BE2C (cell line): ENCODE measurements around the gene ANK3.

Experiments used
- DNase-seq: peaks from one replicate; pipeline ENCODE4 v3.0.0-alpha.2; 2020
- H3K27me3 ChIP-seq: fragments of 250-450 bp; sonication (Bioruptor Pico); 2 replicates; pipeline ENCODE4 v1.5.1; 2020; ENCODE audit warnings: mild to moderate bottlenecking
- H3K36me3 ChIP-seq: fragments of 250-450 bp; sonication (Bioruptor Pico); 2 replicates; pipeline ENCODE4 v1.5.1; 2020; ENCODE audit warnings: mild to moderate bottlenecking
- H3K4me1 ChIP-seq: fragments of 250-450 bp; sonication (Bioruptor Pico); 2 replicates; pipeline ENCODE4 v1.5.1; 2020
- H3K4me3 ChIP-seq: 2 replicates; pipeline ENCODE4 v1.5.1; 2011; ENCODE audit warnings: low read depth, low read length
- H3K9me3 ChIP-seq: fragments of 250-450 bp; sonication (Bioruptor Pico); 2 replicates; pipeline ENCODE4 v1.5.1; 2020
- CTCF ChIP-seq: IDR thresholded peaks from 2 replicates; pipeline ENCODE4 v1.5.1; 2012; ENCODE audit warnings: mild to moderate bottlenecking, low read depth, low read length

Gene ANK3

GRCh38 chr10:60044242-60044641 is 345.4 kb downstream of the ANK3 start:
- TF ChIP-seq CTCF = no peak
- no peaks in the 10 kb centered on the region for H3K36me3 ChIP-seq
- no peaks in the 10 kb centered on the region for H3K4me1 ChIP-seq

GRCh38 chr10:60043561-60044241 is 346.0 kb downstream of the ANK3 start:
- TF ChIP-seq CTCF = no peak
- no peak overlapping the region for H3K4me3 ChIP-seq
- no peaks in the 10 kb centered on the region for H3K9me3 ChIP-seq
- no peaks in the 10 kb centered on the region for H3K27me3 ChIP-seq
- H3K36me3 ChIP-seq = no peaks in the 10 kb centered on the region
- no peak for DNase-seq
- no peaks in the 10 kb centered on the region for H3K4me1 ChIP-seq

More at GRCh38 chr10:60044242-60044641, 345.4 kb downstream of the ANK3 start:
- no peak overlapping the region for H3K4me3 ChIP-seq
- H3K27me3 ChIP-seq = no peaks in the 10 kb centered on the region
- DNase-seq = no peak
- no peaks in the 10 kb centered on the region for H3K9me3 ChIP-seq

- DNase-seq = no peak
- no peaks in the 10 kb centered on the region for H3K36me3 ChIP-seq
- no peak for TF ChIP-seq CTCF
- H3K4me3 ChIP-seq = no peak overlapping the region
- H3K27me3 ChIP-seq = no peaks in the 10 kb centered on the region
- H3K4me1 ChIP-seq = no peaks in the 10 kb centered on the region
- no peaks in the 10 kb centered on the region for H3K9me3 ChIP-seq
Observed at GRCh38 chr10:60042914-60043313, 346.8 kb downstream of the ANK3 start.

- DNase-seq = no peak
- Histone ChIP-seq H3K9me3 (no peaks in the 10 kb centered on the region), H3K36me3 (no peaks in the 10 kb centered on the region), H3K4me1 (no peaks in the 10 kb centered on the region), H3K27me3 (no peaks in the 10 kb centered on the region), H3K4me3 (no peak overlapping the region)
- no peak for TF ChIP-seq CTCF
Observed at GRCh38 chr10:60042262-60042661, 347.4 kb downstream of the ANK3 start.

- no peak for DNase-seq
- H3K4me1 ChIP-seq = no peaks in the 10 kb centered on the region
Observed at GRCh38 chr10:60041489-60042133, 348.1 kb downstream of the ANK3 start.

More at GRCh38 chr10:60041489-60042133, 348.1 kb downstream of the ANK3 start:
- Histone ChIP-seq H3K9me3 (no peaks in the 10 kb centered on the region), H3K4me3 (no peak overlapping the region), H3K36me3 (no peaks in the 10 kb centered on the region), H3K27me3 (no peaks in the 10 kb centered on the region)
- TF ChIP-seq CTCF = no peak
